ENCODE results near the gene ZNF619. TPM values are rescaled to one million over a fixed set of nuclear protein-coding genes. Genes with fewer than 3 reads are reported as not detected.

The ZNF619 gene
- total RNA-seq, 2 donors from 2014 or later: 1.7 to 3.3 TPM

DNA sequence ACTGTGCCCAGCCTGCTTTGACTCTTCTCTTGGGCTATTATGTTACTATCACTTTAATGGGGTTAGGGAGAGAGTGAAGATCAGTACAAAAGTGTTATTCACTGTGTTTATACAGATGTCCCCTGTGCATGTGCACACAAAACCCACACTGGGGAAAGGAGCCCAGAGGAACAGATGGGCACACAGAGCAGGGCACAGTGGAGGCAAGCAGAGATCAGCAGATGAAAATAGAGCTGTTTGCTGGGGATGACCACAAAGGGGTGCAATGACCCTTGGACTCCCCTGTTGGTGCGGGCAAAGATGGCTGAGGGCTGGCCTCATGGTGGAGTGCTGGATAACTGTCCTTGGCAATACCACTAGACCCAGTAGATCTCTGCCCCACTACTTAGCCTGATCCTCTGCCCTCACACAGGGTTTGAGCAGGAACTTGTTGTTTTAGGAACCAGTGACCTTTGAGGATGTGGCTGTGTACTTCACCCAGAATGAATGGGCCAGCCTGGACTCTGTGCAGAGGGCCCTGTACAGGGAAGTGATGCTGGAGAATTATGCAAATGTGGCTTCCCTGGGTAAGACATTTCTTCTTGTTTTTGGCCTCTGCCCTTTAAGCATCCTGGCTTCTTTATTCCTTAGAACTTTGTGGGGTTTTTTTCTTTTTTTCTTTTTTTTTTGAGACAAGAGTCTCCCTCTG, 34.3 kb downstream of the ZNF619 start:
- Histone ChIP-seq H3K4me1 (peaks cover 0 to 6% of the 10 kb centered on the region in 2 donors), H3K4me3 (no peak overlapping the region), H3K27me3 (no peaks in the 10 kb centered on the region), H3K36me3 (peaks cover 41% of the 10 kb centered on the region), H3K27ac (no peak overlapping the region), H3K9me3 (no peaks in the 10 kb centered on the region)
- DNase-seq (ENCODE audit: low spot score): no peak
- TF ChIP-seq, protein P1, sequence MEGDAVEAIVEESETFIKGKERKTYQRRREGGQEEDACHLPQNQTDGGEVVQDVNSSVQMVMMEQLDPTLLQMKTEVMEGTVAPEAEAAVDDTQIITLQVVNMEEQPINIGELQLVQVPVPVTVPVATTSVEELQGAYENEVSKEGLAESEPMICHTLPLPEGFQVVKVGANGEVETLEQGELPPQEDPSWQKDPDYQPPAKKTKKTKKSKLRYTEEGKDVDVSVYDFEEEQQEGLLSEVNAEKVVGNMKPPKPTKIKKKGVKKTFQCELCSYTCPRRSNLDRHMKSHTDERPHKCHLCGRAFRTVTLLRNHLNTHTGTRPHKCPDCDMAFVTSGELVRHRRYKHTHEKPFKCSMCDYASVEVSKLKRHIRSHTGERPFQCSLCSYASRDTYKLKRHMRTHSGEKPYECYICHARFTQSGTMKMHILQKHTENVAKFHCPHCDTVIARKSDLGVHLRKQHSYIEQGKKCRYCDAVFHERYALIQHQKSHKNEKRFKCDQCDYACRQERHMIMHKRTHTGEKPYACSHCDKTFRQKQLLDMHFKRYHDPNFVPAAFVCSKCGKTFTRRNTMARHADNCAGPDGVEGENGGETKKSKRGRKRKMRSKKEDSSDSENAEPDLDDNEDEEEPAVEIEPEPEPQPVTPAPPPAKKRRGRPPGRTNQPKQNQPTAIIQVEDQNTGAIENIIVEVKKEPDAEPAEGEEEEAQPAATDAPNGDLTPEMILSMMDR (IDR thresholded peaks at IDR 0.05): no peak

DNA sequence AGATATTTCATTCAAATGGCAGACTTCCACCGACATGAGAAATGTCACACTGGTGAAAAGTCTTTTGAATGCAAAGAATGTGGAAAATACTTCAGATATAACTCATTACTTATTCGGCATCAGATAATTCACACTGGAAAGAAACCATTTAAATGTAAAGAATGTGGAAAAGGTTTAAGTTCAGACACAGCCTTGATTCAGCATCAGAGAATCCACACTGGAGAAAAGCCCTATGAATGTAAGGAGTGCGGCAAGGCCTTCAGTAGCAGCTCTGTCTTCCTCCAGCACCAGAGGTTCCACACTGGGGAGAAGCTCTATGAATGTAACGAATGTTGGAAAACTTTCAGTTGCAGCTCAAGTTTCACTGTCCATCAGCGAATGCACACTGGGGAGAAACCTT, 39.3 kb downstream of the ZNF619 start:
- DNase-seq (ENCODE audit: low spot score): no peak
- no peaks in the 10 kb centered on the region for H3K27me3 ChIP-seq
- no peak overlapping the region for H3K27ac ChIP-seq
- no peak overlapping the region for H3K4me3 ChIP-seq
- H3K36me3 ChIP-seq: peaks cover 32% of the 10 kb centered on the region
- TF ChIP-seq, protein P1 (IDR thresholded peaks at IDR 0.05): no peak
- no peaks in the 10 kb centered on the region for H3K9me3 ChIP-seq
- no peaks in the 10 kb centered on the region for H3K4me1 ChIP-seq

DNA sequence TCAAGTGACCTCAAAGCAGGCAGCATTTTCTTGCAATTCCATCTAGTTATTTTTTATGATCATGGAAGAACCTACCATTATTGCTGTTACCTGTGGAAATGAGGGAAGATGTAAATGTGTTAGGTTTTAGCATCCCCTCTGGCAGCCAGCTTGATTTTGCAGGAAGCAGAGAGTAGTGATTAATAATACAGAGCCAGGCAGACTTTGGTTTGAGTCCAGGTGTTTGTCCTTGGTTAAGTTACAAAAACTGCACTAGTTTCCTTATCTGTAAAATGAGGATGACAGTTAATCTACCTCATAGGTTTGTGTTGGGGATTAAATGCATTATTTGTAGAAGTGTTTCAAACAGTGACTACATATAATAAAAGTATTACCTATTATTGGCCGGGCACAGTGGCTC, 41.1 kb downstream of the ZNF619 start:
- H3K4me3 ChIP-seq: no peak overlapping the region
- no peaks in the 10 kb centered on the region for H3K27me3 ChIP-seq
- TF ChIP-seq, protein P1 (IDR thresholded peaks at IDR 0.05): no peak
- H3K4me1 ChIP-seq: no peaks in the 10 kb centered on the region
- no peak overlapping the region for H3K27ac ChIP-seq
- H3K9me3 ChIP-seq: no peaks in the 10 kb centered on the region
- peaks cover 19% of the 10 kb centered on the region for H3K36me3 ChIP-seq
- no peak for DNase-seq (ENCODE audit: low spot score)

DNA sequence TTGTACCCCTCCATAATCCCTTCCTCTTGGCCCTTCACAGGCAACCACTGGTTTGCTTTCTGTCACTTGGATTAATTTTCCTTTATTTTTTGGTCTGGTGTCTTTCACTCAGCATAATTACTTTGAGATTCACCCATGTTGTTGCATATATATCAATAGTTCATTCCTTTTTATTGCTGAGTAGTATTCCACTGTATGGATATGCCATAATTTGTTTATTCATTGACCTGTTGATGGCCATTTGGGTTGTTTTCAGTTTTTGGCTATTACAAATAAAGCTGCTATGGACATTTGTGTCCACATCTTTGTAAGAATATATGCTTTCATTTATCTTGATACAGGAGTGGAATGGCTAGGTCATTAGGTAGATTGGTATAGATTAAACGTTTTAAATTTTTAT, 41.9 kb downstream of the ZNF619 start:
- Histone ChIP-seq H3K36me3 (peaks cover 17% of the 10 kb centered on the region), H3K27me3 (no peaks in the 10 kb centered on the region), H3K9me3 (no peaks in the 10 kb centered on the region), H3K4me3 (no peak overlapping the region), H3K27ac (no peak overlapping the region), H3K4me1 (peaks cover 0 to 1% of the 10 kb centered on the region in 2 donors)
- TF ChIP-seq, protein P1 (IDR thresholded peaks at IDR 0.05): no peak
- DNase-seq (ENCODE audit: low spot score): no peak

DNA sequence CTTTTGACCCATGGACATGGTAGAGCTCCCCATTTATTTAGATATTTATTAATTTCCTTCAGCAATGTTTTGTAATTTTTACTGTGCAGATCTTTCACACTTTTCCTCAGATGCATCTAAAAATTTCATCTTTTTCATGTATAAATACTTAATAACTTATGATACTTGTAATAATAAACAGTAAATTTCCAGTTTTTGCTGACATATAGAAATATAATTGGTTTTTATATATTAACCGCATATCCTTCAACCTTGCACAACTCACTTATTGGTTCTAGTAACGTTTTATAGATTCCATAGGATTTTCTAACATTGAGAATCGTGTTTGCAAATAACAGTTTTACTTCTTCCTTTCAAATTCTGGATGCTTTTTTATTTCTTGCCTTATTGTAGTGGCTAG, 44.3 kb downstream of the ZNF619 start:
- peaks cover 0 to 17% of the 10 kb centered on the region in 2 donors for H3K4me1 ChIP-seq
- TF ChIP-seq, protein P1 (IDR thresholded peaks at IDR 0.05): no peak
- no peak for DNase-seq (ENCODE audit: low spot score)
- no peak overlapping the region for H3K27ac ChIP-seq
- no peak overlapping the region for H3K4me3 ChIP-seq
- H3K36me3 ChIP-seq: peaks cover 5% of the 10 kb centered on the region
- H3K27me3 ChIP-seq: no peaks in the 10 kb centered on the region
- no peaks in the 10 kb centered on the region for H3K9me3 ChIP-seq

DNA sequence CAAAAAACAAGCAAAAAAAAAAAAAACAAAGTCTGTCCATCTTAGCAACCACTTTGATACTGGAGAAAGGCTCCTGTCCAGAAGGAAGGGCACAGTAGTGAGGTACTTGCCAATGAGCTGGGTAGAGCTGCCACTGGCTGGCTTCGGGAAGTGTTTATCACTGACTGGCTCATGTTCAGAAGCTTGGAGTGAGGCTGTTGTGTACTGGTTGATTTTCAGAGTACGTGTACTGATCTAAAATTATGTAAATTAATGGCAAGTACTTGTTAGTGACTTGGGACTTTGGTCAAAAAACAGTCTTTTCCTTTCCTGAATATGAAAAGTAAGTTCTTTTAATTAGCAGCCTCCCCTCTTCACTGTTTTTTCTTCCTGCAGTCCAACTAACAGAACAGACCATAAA, 46.9 kb downstream of the ZNF619 start:
- TF ChIP-seq, protein P1 (IDR thresholded peaks at IDR 0.05): no peak
- H3K27ac ChIP-seq: peak overlapping the region; percentile 91 to 96
- no peaks in the 10 kb centered on the region for H3K27me3 ChIP-seq
- H3K4me1 ChIP-seq: peaks cover 0 to 17% of the 10 kb centered on the region in 2 donors
- DNase-seq (ENCODE audit: low spot score): no peak
- H3K4me3 ChIP-seq: no peak overlapping the region
- H3K36me3 ChIP-seq: peaks cover 21% of the 10 kb centered on the region
- no peaks in the 10 kb centered on the region for H3K9me3 ChIP-seq

Data from right atrium auricular region (tissue), 2 donors.